Measurements from ENCODE around the gene EVI5L. TPM values are rescaled to one million over a fixed set of nuclear protein-coding genes. Genes with fewer than 3 reads are reported as not detected.
"Not testable (repeated sequence)": the region's sequence is repeated elsewhere in the genome, so short reads cannot be mapped to it uniquely, and the experiment has no call there.

The EVI5L gene
- total RNA-seq, 1 donor from 2014 or later: 4.4 TPM

- intact Hi-C loops (cut with micrococcal nuclease): loop anchor here (2.0 kb wide), 1 partner anchor 73 kb away; no protein-coding TSS in a partner anchor
- H3K9me3 Mint-ChIP-seq: no peaks in the 10 kb centered on the region
- no peak for DNase-seq (ENCODE audit: low spot score)
These were observed 21.8 kb downstream of the EVI5L start for GRCh38 chr19:7851623-7852500.

DNA sequence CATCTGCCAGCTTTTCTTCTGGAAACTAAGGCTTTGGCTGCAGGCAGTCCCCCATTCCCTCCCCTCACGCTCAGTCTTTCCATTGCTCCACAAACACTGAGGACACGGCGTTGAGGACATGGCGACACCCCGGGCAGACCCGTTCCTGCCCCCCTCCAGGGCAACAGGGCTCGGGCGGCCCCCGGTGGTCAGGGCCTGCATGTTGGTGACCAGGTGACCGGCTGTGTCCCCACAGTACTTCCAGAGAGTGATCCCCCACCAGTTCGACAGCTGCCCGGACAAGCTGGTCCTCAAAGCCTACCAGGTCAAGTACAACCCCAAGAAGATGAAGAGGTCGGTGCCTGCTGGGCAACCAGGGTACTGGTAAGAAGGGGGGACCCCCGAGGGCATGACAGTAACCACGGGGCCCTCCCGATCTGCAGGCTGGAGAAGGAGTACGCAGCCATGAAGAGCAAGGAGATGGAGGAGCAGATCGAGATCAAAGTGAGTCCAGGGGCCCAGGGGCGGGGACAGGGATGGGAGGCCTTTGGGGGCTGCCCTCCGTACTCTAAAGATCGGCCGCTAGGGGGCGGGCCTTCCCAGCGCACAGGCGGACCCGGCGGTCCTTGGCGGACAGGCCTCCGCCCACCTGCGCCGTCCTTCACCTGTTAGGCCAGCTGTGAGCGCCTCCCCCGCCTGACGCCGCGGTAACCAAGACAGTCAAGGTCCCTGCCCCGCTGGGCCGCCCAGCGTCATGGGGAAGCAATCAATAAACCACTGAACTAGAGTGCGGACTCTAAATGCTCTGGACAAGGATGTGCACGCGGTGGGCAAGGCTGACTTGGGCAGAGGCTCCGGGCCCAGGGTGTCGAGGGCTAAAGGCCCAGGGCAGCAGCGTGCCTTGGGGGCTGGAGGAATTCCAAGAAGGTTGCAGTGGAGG lies 23.1 kb downstream of the EVI5L start:
- Mint-ChIP-seq H3K36me3 (ENCODE audit: low read depth) (no peaks in the 10 kb centered on the region), H3K4me1 (ENCODE audit: low read depth) (no peaks in the 10 kb centered on the region), H3K9me3 (no peaks in the 10 kb centered on the region), H3K27ac (no peak overlapping the region), H3K4me3 (no peak overlapping the region), H3K27me3 (ENCODE audit: insufficient read depth) (peaks cover 2% of the 10 kb centered on the region)
- intact Hi-C loops (cut with micrococcal nuclease): loop anchor here (1.0 to 2.0 kb wide), 2 partner anchors 72 to 285 kb away; no protein-coding TSS in a partner anchor
- DNase-seq (ENCODE audit: low spot score): peak; percentile 49

More at GRCh38 chr19:7851623-7852500, 21.8 kb downstream of the EVI5L start:
- Mint-ChIP-seq H3K4me3 (no peak overlapping the region), H3K4me1 (ENCODE audit: low read depth) (no peaks in the 10 kb centered on the region), H3K27ac (no peak overlapping the region), H3K27me3 (ENCODE audit: insufficient read depth) (peaks cover 2% of the 10 kb centered on the region), H3K36me3 (ENCODE audit: low read depth) (no peaks in the 10 kb centered on the region)

DNA sequence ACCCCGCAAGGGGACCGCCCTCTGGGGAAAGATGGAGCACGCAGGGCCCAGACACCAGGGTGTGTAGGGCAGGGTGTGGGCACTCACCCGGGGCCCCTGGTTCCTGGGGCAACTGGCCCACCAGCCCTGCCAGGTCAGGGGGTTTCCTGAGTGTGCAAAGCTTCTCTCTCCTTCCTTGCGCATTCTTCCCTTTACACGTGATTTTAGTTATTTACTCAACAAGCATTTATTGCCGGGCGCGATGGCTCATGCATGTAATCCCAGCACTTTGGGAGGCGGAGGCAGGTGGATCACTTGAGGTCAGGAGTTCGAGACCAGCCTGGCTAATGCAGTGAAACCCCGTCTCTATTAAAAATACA lies 23.7 kb downstream of the EVI5L start:
- Mint-ChIP-seq H3K4me3 (no peak overlapping the region), H3K27me3 (ENCODE audit: insufficient read depth) (peaks cover 2% of the 10 kb centered on the region), H3K4me1 (ENCODE audit: low read depth) (no peaks in the 10 kb centered on the region), H3K9me3 (no peaks in the 10 kb centered on the region), H3K36me3 (ENCODE audit: low read depth) (no peaks in the 10 kb centered on the region), H3K27ac (no peak overlapping the region)
- intact Hi-C loops (cut with micrococcal nuclease): loop anchor here (1.0 to 2.0 kb wide), 2 partner anchors 71 to 285 kb away; no protein-coding TSS in a partner anchor
- no peak for DNase-seq (ENCODE audit: low spot score)

DNA sequence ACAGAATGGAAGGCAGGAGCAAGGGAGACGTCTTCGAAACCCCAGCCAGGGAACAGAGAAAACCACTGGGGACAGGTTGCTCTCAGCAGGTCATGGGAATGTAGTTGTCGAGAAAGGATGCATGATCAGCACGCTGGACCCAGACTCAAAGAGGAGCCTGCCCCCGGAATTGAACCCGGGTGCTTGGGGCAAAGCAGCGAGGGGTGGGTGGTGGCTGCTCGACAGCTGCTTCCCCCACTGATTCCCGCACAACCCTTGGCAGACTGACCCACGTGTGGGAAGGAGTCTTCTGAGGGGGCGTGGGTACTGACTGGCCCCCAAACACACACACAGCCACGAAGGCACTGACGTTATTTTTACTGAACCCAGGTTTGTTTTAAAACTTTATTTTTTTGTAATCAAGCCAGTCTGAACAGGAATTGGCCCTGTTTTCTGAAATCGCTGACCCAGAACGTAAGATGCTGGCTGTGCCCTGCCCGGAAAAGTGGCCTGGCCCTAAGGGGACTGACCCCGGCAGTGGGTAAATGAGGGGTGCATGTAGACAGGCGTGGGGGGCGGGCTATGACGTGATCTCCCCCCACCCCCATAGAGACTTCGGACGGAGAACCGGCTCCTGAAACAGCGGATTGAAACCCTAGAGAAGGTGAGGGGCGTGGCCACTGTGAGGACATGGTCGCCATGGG lies 25.5 kb downstream of the EVI5L start:
- intact Hi-C loops (cut with micrococcal nuclease): no loop called here
- DNase-seq (ENCODE audit: low spot score): no peak

GRCh38 chr19:7856109-7856591 lies 26.1 kb downstream of the EVI5L start:
- Mint-ChIP-seq H3K9me3 (no peaks in the 10 kb centered on the region), H3K4me3 (no peak overlapping the region), H3K27ac (no peak overlapping the region), H3K27me3 (ENCODE audit: insufficient read depth) (peaks cover 3% of the 10 kb centered on the region), H3K36me3 (ENCODE audit: low read depth) (no peaks in the 10 kb centered on the region), H3K4me1 (ENCODE audit: low read depth) (no peaks in the 10 kb centered on the region)
- no peak for DNase-seq (ENCODE audit: low spot score)
- intact Hi-C loops (cut with micrococcal nuclease): no loop called here

More for the DNA sequence above, 25.5 kb downstream of the EVI5L start:
- Mint-ChIP-seq H3K27me3 (ENCODE audit: insufficient read depth) (no peaks in the 10 kb centered on the region), H3K4me1 (ENCODE audit: low read depth) (no peaks in the 10 kb centered on the region), H3K9me3 (no peaks in the 10 kb centered on the region), H3K36me3 (ENCODE audit: low read depth) (no peaks in the 10 kb centered on the region), H3K27ac (no peak overlapping the region), H3K4me3 (no peak overlapping the region)

DNA sequence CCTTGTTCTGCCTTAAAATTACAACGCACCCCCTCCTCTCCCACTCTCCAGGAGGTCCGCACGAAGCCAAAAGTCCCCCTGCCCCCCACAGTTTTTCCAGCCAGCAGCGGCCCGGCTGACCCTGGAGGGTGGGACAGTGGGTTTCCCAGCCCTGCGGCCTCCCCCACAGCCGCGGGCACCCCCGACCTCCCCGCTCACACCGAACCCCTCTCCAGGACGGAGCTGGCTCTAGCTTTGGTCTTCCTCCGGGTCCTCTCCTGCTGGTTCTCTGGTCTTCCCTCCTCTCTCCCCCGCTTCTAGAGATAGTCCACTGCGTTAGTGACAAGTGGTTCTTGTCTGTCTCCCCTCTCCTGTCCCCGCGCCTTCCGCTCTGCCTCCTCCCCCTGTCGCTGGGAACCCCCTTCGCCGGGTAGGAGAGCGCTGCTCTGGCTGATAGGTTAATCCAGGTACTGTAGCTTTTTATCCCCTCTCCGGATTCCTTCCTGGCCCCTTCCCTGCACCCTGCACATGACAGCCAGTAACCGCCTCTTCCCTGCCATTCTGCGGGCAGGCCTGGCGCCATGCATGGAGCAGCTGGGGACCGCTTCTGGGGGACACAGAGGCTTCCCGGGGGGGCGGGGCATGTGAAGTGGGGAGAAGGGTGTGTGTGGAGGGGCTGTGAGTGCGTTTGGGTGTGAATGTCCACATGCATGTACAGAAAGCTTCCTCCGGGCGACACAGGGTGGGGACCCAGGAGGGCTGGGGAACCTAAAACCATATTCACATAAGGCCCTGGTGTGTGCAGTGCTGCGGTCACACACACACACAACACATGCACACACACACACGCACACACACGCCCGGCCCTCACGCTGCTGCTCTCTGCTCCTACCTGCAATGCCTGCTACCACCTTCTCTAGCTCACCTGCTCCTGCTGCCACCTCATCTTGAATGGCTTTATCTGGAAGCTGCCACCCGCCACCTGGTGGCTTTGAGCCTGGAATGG lies 27.0 kb downstream of the EVI5L start:
- peaks cover 3% of the 10 kb centered on the region for H3K27me3 Mint-ChIP-seq (ENCODE audit: insufficient read depth)
- H3K27ac Mint-ChIP-seq: no peak overlapping the region
- H3K4me3 Mint-ChIP-seq: no peak overlapping the region
- no peak for DNase-seq (ENCODE audit: low spot score)
- no peaks in the 10 kb centered on the region for H3K36me3 Mint-ChIP-seq (ENCODE audit: low read depth)
- H3K4me1 Mint-ChIP-seq (ENCODE audit: low read depth): no peaks in the 10 kb centered on the region
- H3K9me3 Mint-ChIP-seq: no peaks in the 10 kb centered on the region
- intact Hi-C loops (cut with micrococcal nuclease): no loop called here

DNA sequence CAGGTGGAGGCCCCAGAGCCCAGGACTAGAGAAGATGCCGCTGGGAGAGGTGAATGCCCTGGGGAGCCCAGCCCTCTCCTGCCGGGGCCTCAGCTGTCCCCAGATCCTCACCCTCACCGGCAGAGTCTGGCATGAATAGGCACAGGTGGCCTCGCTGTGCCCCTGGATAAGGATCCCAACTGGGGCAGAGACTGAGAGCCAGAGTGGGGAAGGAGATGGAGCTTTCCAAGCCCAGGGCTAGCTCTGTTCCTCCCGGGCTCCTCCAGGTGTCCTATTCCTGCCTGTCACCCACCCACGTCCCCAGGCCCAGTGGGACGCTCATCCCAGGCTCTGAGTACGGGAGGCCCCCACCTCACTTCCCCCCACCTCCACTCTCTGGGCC lies 27.7 kb downstream of the EVI5L start:
- Mint-ChIP-seq H3K27me3 (ENCODE audit: insufficient read depth) (peaks cover 5% of the 10 kb centered on the region), H3K4me3 (no peak overlapping the region), H3K4me1 (ENCODE audit: low read depth) (no peaks in the 10 kb centered on the region), H3K9me3 (no peaks in the 10 kb centered on the region), H3K36me3 (ENCODE audit: low read depth) (no peaks in the 10 kb centered on the region), H3K27ac (no peak overlapping the region)
- intact Hi-C loops (cut with micrococcal nuclease): no loop called here
- DNase-seq (ENCODE audit: low spot score): no peak

- intact Hi-C loops (cut with micrococcal nuclease): no loop called here
- Mint-ChIP-seq H3K9me3 (no peaks in the 10 kb centered on the region), H3K27me3 (ENCODE audit: insufficient read depth) (peaks cover 5% of the 10 kb centered on the region), H3K36me3 (ENCODE audit: low read depth) (no peaks in the 10 kb centered on the region), H3K27ac (no peak overlapping the region), H3K4me1 (ENCODE audit: low read depth) (no peaks in the 10 kb centered on the region), H3K4me3 (no peak overlapping the region)
- no peak for DNase-seq (ENCODE audit: low spot score)
These were observed 28.2 kb downstream of the EVI5L start for GRCh38 chr19:7858109-7858770.

- H3K27ac Mint-ChIP-seq; H3K9me3 Mint-ChIP-seq; DNase-seq (ENCODE audit: low spot score); H3K36me3 Mint-ChIP-seq (ENCODE audit: low read depth); H3K4me3 Mint-ChIP-seq; H3K27me3 Mint-ChIP-seq (ENCODE audit: insufficient read depth); intact Hi-C loops (cut with micrococcal nuclease); H3K4me1 Mint-ChIP-seq (ENCODE audit: low read depth): not testable (repeated sequence)
These were observed 29.1 kb downstream of the EVI5L start for GRCh38 chr19:7859087-7859486.

DNA sequence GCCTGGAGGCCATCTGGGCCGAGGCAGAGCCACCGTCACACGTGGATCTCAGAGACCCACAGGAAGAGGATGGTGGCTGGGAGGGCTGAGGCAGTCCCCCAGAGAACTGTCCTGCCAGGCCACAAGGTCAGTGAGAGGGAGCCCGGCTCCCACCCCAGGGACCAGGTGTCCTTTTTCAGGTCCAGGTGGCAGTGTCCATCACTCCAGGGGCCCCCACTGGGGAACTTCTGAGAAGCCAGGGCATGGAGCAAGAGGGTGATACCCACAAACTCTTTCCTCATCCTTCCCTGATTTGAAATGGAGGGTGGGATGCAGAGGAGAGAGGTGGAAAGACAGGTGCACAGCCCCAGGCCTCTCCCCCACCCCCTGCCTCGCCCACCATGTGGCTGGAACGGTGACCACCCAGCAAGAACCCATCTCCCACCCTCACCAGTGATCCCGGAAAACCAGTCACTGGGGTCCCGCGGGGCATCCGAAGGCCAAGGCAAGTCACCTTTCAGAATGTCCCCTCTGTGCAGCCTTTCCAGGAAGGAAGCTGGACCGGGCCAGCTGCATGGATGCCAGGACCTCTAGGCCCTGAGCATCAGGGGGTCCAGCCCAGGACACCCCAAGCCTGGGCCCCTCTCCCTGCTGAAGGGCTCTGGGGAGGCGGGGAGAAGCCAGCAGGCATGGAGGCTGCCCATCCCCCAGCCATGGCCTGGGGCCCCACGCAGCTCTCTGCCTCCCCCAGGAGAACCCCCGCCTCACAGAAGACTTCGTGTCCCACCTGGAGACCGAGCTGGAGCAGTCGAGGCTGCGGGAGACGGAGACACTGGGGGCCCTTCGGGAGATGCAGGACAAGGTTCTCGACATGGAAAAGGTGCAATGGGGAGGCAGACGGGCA lies 30.1 kb downstream of the EVI5L start:
- no peak for DNase-seq (ENCODE audit: low spot score)
- Mint-ChIP-seq H3K4me1 (ENCODE audit: low read depth) (peaks cover 2% of the 10 kb centered on the region), H3K27me3 (ENCODE audit: insufficient read depth) (peaks cover 18% of the 10 kb centered on the region), H3K36me3 (ENCODE audit: low read depth) (no peaks in the 10 kb centered on the region), H3K9me3 (no peaks in the 10 kb centered on the region), H3K4me3 (no peak overlapping the region), H3K27ac (no peak overlapping the region)
- intact Hi-C loops (cut with micrococcal nuclease): no loop called here
